Astrocyte (in vitro differentiated cells and primary cell): ENCODE data around the gene ZNF30.

Source experiments
- CTCF ChIP-seq: IDR thresholded peaks from 2 replicates; pipeline ENCODE4 v1.5.1; 2011; ENCODE audit warnings: low read depth, mild to moderate bottlenecking, inconsistent platforms, low read length, moderate library complexity; ENCODE audit not compliant: insufficient read depth
- EZH2 ChIP-seq: IDR thresholded peaks from 2 replicates; pipeline ENCODE4 v1.6.1; 2012; ENCODE audit warnings: mild to moderate bottlenecking, low read length, inconsistent platforms; ENCODE audit not compliant: insufficient read depth

- no peak for TF ChIP-seq CTCF
- TF ChIP-seq EZH2: no peak
Observed at GRCh38 chr19:34932494-34932893, 5.8 kb downstream of the ZNF30 start.
